Testis (tissue), 2 donors: ENCODE data around the gene BSDC1.

Experiments used
- CTCF ChIP-seq, 3 experiments: fragments of 450-650 bp in 2 of 3; fragments of 200-600 bp in 1 of 3; sonication (generic) in 1 of 3; IDR thresholded peaks; one replicate each; pipeline ENCODE4 v1.5.1; 2016 to 2019; ENCODE audit warnings: antibody characterized with exemption in 3 of 3, mild to moderate bottlenecking in 2 of 3, moderate library complexity in 1 of 3
- POLR2A ChIP-seq: fragments of 450-650 bp; IDR thresholded peaks from one replicate; pipeline ENCODE4 v1.6.1; 2017; ENCODE audit warnings: antibody characterized with exemption, mild to moderate bottlenecking, moderate library complexity

- TF ChIP-seq CTCF (IDR thresholded peaks at IDR 0.05) = no peak
- TF ChIP-seq POLR2A = no peak
These were observed 720 bp upstream of the BSDC1 start for GRCh38 chr1:32394890-32395432.
